PC-3 (cell line): Measurements from ENCODE around the gene WDR45B. TPM values are rescaled to one million over a fixed set of nuclear protein-coding genes. Genes with fewer than 3 reads are reported as not detected.

Experiments used
- ATAC-seq: fragments of 200-7000 bp; cut with Tn5 transposase; 2 replicates; pipeline ENCODE4 v1.9.1; 2020; ENCODE audit warnings: mild to moderate bottlenecking, moderate library complexity
- BruUV-seq: library from RNA; stranded (reverse); fragments of 400-500 nt; replicated peaks from 2 replicates; lab custom pipeline; 2021; lab: Mats Ljungman, UMichigan
- CTCF ChIA-PET: fragments of 300-600 bp; sonication (Branson Sonifier 250); formaldehyde crosslinking; loops from one replicate; lab custom pipeline; 2022; ENCODE audit warnings: antibody characterized with exemption; lab: Charles Lee
- POLR2A ChIA-PET: fragments of 300-600 bp; sonication (Branson Sonifier 250); formaldehyde crosslinking; loops from one replicate; lab custom pipeline; 2022; ENCODE audit warnings: antibody characterized with exemption; ENCODE audit not compliant: unreplicated experiment; lab: Charles Lee
- DNase-seq: peaks from one replicate; pipeline ENCODE4 v3.0.0-alpha.2; 2015
- H2AFZ ChIP-seq: fragments of 300-600 bp; sonication (generic); 2 replicates; pipeline ENCODE4 v1.6.0; 2016; ENCODE audit warnings: antibody characterized with exemption, low read length
- H3F3A ChIP-seq: fragments of 300-600 bp; sonication (generic); one replicate; pipeline ENCODE4 v1.6.0; 2017; ENCODE audit warnings: antibody characterized with exemption, low read length, control low read depth, mild to moderate bottlenecking; ENCODE audit not compliant: unreplicated experiment
- H3K27ac ChIP-seq: fragments of 300-600 bp; sonication (generic); 2 replicates; pipeline ENCODE4 v1.5.1; 2016; ENCODE audit warnings: mild to moderate bottlenecking, low read length
- H3K27me3 ChIP-seq: fragments of 300-600 bp; sonication (generic); 2 replicates; pipeline ENCODE4 v1.6.1; 2016; ENCODE audit warnings: low read length, mixed read lengths
- H3K36me3 ChIP-seq: fragments of 300-600 bp; sonication (generic); 2 replicates; pipeline ENCODE4 v1.6.1; 2016; ENCODE audit warnings: low read depth, mixed run types, low read length, mixed read lengths
- H3K4me1 ChIP-seq: fragments of 300-600 bp; sonication (generic); 2 replicates; pipeline ENCODE4 v1.5.1; 2016; ENCODE audit warnings: low read length; ENCODE audit not compliant: insufficient read depth
- H3K4me2 ChIP-seq: fragments of 300-600 bp; sonication (generic); 2 replicates; pipeline ENCODE4 v1.6.0; 2016; ENCODE audit warnings: low read length
- H3K4me3 ChIP-seq: fragments of 300-600 bp; sonication (generic); 2 replicates; pipeline ENCODE4 v1.5.1; 2016; ENCODE audit warnings: mild to moderate bottlenecking, low read length, mixed read lengths
- H3K79me2 ChIP-seq: fragments of 300-600 bp; sonication (generic); 2 replicates; pipeline ENCODE4 v1.6.1; 2017; ENCODE audit warnings: low read length, mixed read lengths
- H3K9ac ChIP-seq: fragments of 300-600 bp; sonication (generic); 2 replicates; pipeline ENCODE4 v1.6.0; 2016; ENCODE audit warnings: mild to moderate bottlenecking, low read length
- H3K9me2 ChIP-seq: fragments of 300-600 bp; sonication (generic); replicated peaks from 2 replicates; pipeline ENCODE4 v1.6.1; 2016; ENCODE audit warnings: mixed run types, low read length, mixed read lengths
- H3K9me3 ChIP-seq: fragments of 300-600 bp; sonication (generic); 2 replicates; pipeline ENCODE4 v1.6.1; 2016; ENCODE audit warnings: low read length, mixed read lengths
- H4K20me1 ChIP-seq: fragments of 300-600 bp; sonication (generic); 2 replicates; pipeline ENCODE4 v1.6.1; 2016; ENCODE audit warnings: low read length, mixed read lengths
- EZH2 ChIP-seq: fragments of 300-600 bp; sonication (generic); IDR thresholded peaks from one replicate; pipeline ENCODE4 v1.6.1; 2017; ENCODE audit warnings: antibody characterized with exemption, mild to moderate bottlenecking, low read length; ENCODE audit not compliant: unreplicated experiment
- EZH2phosphoT487 ChIP-seq: fragments of 300-600 bp; sonication (generic); IDR thresholded peaks from 2 replicates; pipeline ENCODE4 v1.6.1; 2018; ENCODE audit warnings: mild to moderate bottlenecking, antibody characterized with exemption, low read length, borderline replicate concordance
- intact Hi-C: fragments of 100-400 bp; cut with micrococcal nuclease; formaldehyde crosslinking; loops from 2 replicates; pipeline ENCODE4 v1.9.0; 2023
- total RNA-seq: library from RNA; depleted of rRNA; stranded (reverse); fragments of >200 nt; gene quantifications from 2 replicates; pipeline ENCODE4 v1.2.3, GENCODE V29; 2014
- TF ChIP-seq, protein P1 (sequence below): fragments of 300-600 bp; sonication (generic); conservative IDR thresholded peaks from 2 replicates; pipeline ENCODE4 v1.5.1; 2017; ENCODE audit warnings: antibody characterized with exemption, low read depth, mild to moderate bottlenecking, low read length

The WDR45B gene
- total RNA-seq, 1 experiment from 2014 or later: 110 TPM

DNA sequence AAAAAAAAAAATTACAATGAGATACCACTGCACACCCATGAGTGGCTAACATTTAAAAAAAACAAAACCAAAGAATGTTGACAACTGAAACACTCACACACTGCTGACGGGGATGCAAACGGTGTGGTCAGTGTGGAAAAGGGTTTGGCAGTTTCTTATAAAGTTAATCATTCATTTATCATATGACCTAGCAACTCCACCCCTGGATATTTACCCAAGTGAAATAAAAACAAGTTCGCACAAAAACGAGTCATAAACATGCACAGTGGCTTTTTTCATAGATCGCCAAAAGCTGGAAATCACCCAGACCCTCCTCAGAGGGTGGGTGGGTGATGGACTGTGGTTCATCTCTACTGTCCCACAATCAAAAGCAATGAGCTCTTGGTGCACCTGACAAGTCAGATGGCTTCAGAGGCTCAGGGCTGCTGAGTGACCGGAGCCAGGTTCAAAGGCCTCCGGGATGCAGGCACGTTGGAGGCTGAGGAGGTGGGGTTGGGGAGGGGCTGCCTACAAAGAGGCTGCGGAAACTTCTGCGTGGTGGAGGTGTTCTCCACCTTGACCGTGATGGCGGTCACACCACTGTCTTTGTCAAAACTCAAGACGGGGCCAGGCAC lies 36.1 kb upstream of the WDR45B start:
- H3K9me3 ChIP-seq: 0 out of 2 replicates have a peak, but pooled peaks cover 3% of the 10 kb centered on the region
- H3K27ac ChIP-seq: peak overlapping the region; percentile 55
- no peaks in the 10 kb centered on the region for H3F3A ChIP-seq
- TF ChIP-seq EZH2phosphoT487: no peak
- TF ChIP-seq, protein P1, sequence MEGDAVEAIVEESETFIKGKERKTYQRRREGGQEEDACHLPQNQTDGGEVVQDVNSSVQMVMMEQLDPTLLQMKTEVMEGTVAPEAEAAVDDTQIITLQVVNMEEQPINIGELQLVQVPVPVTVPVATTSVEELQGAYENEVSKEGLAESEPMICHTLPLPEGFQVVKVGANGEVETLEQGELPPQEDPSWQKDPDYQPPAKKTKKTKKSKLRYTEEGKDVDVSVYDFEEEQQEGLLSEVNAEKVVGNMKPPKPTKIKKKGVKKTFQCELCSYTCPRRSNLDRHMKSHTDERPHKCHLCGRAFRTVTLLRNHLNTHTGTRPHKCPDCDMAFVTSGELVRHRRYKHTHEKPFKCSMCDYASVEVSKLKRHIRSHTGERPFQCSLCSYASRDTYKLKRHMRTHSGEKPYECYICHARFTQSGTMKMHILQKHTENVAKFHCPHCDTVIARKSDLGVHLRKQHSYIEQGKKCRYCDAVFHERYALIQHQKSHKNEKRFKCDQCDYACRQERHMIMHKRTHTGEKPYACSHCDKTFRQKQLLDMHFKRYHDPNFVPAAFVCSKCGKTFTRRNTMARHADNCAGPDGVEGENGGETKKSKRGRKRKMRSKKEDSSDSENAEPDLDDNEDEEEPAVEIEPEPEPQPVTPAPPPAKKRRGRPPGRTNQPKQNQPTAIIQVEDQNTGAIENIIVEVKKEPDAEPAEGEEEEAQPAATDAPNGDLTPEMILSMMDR: no peak
- TF ChIP-seq EZH2: no peak
- H3K9ac ChIP-seq: no peak overlapping the region
- DNase-seq: peak; percentile 48
- 0 out of 2 replicates have a peak overlapping the region, but pooled peaks have one; percentile 16 for H2AFZ ChIP-seq
- no peak overlapping the region for H3K4me3 ChIP-seq
- no TSS peak for BruUV-seq
- no peaks in the 10 kb centered on the region for H3K9me2 ChIP-seq
- peaks cover 5% of the 10 kb centered on the region; the same call in 1 of the 2 replicates for H3K36me3 ChIP-seq
- H3K79me2 ChIP-seq: no peaks in the 10 kb centered on the region
- no peaks in the 10 kb centered on the region for H4K20me1 ChIP-seq
- peaks cover 5% of the 10 kb centered on the region for H3K4me1 ChIP-seq
- intact Hi-C loops: no loop called here
- peak overlapping the region; percentile 48; the same call in 1 of the 2 replicates for H3K4me2 ChIP-seq
- ATAC-seq: peak; percentile 94
- CTCF ChIA-PET: no interaction called here
- POLR2A ChIA-PET: no interaction called here
- no peaks in the 10 kb centered on the region for H3K27me3 ChIP-seq

DNA sequence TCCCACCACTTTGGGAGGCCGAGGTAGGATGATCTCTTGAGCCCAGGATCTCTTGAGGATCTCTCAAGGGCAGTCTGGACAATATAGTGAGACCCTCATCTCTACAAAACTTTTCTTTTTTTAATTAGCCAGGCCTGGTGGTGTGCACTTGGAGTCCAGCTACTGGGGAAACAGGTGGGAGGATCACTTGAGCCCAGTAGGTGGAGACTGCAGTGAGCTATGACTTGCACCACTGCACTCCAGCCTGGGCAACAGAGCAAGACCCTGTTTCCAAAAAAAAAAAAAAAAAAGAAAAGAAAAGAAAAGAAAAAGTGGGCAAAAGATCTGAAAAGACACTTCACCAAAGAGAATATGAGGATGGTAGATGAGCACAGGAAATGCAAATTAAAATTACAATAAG lies 35.3 kb upstream of the WDR45B start:
- intact Hi-C loops: no loop called here
- TF ChIP-seq, protein P1: no peak
- no peak for TF ChIP-seq EZH2phosphoT487
- no peak for TF ChIP-seq EZH2
- Histone ChIP-seq H3K4me2 (no peak overlapping the region), H3K9me2 (no peaks in the 10 kb centered on the region), H3K36me3 (peaks cover 5% of the 10 kb centered on the region; the same call in 1 of the 2 replicates), H3K27ac (no peak overlapping the region), H3F3A (no peaks in the 10 kb centered on the region), H4K20me1 (no peaks in the 10 kb centered on the region), H3K9ac (no peak overlapping the region), H3K4me1 (peaks cover 5% of the 10 kb centered on the region), H2AFZ (no peak overlapping the region), H3K27me3 (no peaks in the 10 kb centered on the region), H3K9me3 (0 out of 2 replicates have a peak, but pooled peaks cover 3% of the 10 kb centered on the region), H3K79me2 (no peaks in the 10 kb centered on the region), H3K4me3 (no peak overlapping the region)
- no peak for ATAC-seq
- no TSS peak for BruUV-seq
- no peak for DNase-seq
- ChIA-PET CTCF (no interaction called here), POLR2A (no interaction called here)

DNA sequence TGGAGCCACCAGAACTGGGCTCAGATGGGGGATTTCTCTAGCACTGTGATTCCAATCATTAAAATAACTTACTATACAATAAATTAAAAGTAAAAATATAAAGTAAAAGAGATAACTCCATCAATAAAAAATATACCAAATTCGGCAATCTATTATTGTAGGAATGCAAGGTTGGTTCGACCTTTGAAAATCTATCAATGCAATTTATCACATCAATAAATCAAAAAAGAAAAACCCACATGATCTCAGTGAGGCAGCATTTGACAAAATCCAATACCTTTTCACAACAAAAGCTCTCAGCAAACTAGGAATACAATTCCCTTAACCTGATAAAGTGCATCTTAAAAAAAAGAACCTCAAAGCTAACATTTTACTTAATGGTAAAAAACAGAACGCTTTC lies 33.3 kb upstream of the WDR45B start:
- Histone ChIP-seq H3K9me2 (no peaks in the 10 kb centered on the region), H3K36me3 (peaks cover 5% of the 10 kb centered on the region; the same call in 1 of the 2 replicates), H3K4me1 (peaks cover 5% of the 10 kb centered on the region), H3K27me3 (no peaks in the 10 kb centered on the region), H3K4me2 (no peak overlapping the region), H3K9me3 (0 out of 2 replicates have a peak, but pooled peaks cover 3% of the 10 kb centered on the region), H4K20me1 (no peaks in the 10 kb centered on the region), H3K9ac (no peak overlapping the region), H3K27ac (no peak overlapping the region), H2AFZ (no peak overlapping the region), H3K79me2 (no peaks in the 10 kb centered on the region), H3K4me3 (no peak overlapping the region), H3F3A (no peaks in the 10 kb centered on the region)
- BruUV-seq: no TSS peak
- intact Hi-C loops: no loop called here
- ChIA-PET CTCF (no interaction called here), POLR2A (no interaction called here)
- TF ChIP-seq, protein P1: no peak
- TF ChIP-seq EZH2phosphoT487: no peak
- TF ChIP-seq EZH2: no peak
- ATAC-seq (no peak), DNase-seq (no peak)
